Fibroblast of pulmonary artery (primary cell): ENCODE measurements around the gene GRIPAP1.
A peak's percentile ranks its signal among the peaks of the same experiment; 100 is the strongest.

ENCODE experiments used
- DNase-seq: peaks from one replicate; pipeline ENCODE4 v3.0.0-alpha.2; 2010; ENCODE audit warnings: low read depth
- H3K4me3 ChIP-seq: replicated peaks from 2 replicates; pipeline ENCODE4 v1.5.1; 2011; ENCODE audit warnings: low read depth, mild to moderate bottlenecking, control low read depth, low read length, moderate library complexity
- CTCF ChIP-seq: IDR thresholded peaks from 2 replicates; pipeline ENCODE4 v1.5.1; 2011; ENCODE audit warnings: mild to moderate bottlenecking, control low read depth, low read length, inconsistent platforms; ENCODE audit errors: missing control alignments

Gene GRIPAP1

GRCh38 chrX:48948589-48948988, 53.5 kb downstream of the GRIPAP1 start:
- no peak overlapping the region for H3K4me3 ChIP-seq
- DNase-seq = no peak
- no peak for TF ChIP-seq CTCF

GRCh38 chrX:48945517-48946348, 56.3 kb downstream of the GRIPAP1 start:
- TF ChIP-seq CTCF = peak; percentile 75
- DNase-seq = peak; percentile 62
- no peak overlapping the region for H3K4me3 ChIP-seq

DNA sequence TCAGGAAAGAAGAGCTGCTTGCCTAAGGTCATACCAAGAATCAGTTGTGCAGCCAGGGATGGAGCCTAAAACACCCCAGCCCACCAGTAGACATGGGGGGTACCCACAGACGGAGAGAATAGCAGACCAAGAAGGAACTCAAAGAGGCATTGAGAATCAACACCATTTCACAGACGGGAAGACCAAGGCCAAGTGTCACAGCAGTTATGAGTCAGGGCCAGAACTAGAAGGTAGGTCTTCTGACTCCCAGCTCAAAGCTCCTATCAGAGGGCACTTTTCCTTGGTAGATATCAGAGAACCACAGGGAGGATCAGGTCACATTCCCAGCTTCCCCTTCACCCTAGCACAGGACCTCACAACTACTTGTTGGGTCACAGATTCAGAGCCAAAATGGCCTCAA, 59.2 kb downstream of the GRIPAP1 start:
- no peak for DNase-seq
- H3K4me3 ChIP-seq = no peak overlapping the region
- TF ChIP-seq CTCF = no peak

- TF ChIP-seq CTCF = no peak
- H3K4me3 ChIP-seq = no peak overlapping the region
- DNase-seq = no peak
These were observed 61.6 kb downstream of the GRIPAP1 start for GRCh38 chrX:48940404-48940955.

- no peak for TF ChIP-seq CTCF
- DNase-seq = no peak
- H3K4me3 ChIP-seq = no peak overlapping the region
These were observed 62.4 kb downstream of the GRIPAP1 start for GRCh38 chrX:48939524-48940228.

DNA sequence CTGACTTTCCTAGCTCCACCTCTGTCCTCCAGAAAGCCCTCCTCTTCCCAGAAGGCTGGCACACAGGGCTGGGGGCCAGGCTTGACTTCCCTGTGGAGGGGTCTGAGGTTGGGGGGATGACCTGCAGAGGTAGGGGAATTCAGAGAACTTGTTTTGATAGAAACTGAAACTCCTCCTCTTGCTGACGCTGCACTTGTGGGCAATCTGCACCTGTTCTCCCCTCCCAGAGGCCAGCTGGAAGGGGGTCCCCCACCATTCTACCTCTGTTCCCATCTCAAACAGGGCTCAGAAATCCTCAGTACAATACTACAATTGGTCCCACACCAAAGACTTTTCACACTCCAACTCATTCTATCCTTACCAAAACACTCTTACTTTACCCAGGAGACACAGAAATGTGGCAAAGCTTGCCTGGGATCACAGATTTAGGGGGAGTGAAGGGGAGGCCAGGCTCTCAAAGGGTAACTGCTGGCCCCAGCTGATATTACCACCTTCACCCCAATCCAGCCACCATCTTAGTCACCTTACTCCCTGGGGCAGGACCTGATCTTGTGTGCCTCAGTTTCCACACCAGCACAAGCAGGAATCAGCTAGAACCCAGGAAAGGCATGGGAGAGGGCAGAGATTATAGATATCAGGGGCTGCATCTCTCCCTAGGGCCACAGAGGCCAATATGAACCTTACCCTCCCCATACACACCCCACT, 63.2 kb downstream of the GRIPAP1 start:
- DNase-seq = no peak
- no peak for TF ChIP-seq CTCF
- H3K4me3 ChIP-seq = no peak overlapping the region
